Measurements from ENCODE around the gene CASK. TPM values are rescaled to one million over a fixed set of nuclear protein-coding genes. Genes with fewer than 3 reads are reported as not detected.

CASK gene
- total RNA-seq, 2 donors from 2014 or later, result 90.8 to 107 TPM

- Histone ChIP-seq H3K36me3 (no peaks in the 10 kb centered on the region), H3K27ac (no peak overlapping the region), H3K27me3 (no peaks in the 10 kb centered on the region), H3K4me3 (no peak overlapping the region), H3K9ac (ENCODE audit: low read depth in 2 of 2, low read length in 2 of 2) (no peak overlapping the region), H3K4me1 (no peaks in the 10 kb centered on the region), H3K9me3 (no peaks in the 10 kb centered on the region)
- DNase-seq, result no peak
- TF ChIP-seq, protein P1, sequence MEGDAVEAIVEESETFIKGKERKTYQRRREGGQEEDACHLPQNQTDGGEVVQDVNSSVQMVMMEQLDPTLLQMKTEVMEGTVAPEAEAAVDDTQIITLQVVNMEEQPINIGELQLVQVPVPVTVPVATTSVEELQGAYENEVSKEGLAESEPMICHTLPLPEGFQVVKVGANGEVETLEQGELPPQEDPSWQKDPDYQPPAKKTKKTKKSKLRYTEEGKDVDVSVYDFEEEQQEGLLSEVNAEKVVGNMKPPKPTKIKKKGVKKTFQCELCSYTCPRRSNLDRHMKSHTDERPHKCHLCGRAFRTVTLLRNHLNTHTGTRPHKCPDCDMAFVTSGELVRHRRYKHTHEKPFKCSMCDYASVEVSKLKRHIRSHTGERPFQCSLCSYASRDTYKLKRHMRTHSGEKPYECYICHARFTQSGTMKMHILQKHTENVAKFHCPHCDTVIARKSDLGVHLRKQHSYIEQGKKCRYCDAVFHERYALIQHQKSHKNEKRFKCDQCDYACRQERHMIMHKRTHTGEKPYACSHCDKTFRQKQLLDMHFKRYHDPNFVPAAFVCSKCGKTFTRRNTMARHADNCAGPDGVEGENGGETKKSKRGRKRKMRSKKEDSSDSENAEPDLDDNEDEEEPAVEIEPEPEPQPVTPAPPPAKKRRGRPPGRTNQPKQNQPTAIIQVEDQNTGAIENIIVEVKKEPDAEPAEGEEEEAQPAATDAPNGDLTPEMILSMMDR (IDR thresholded peaks at IDR 0.05), result no peak
- intact Hi-C loops (cut with DNase I), result no loop called here
These were observed 59.8 kb downstream of the CASK start for GRCh38 chrX:41863343-41864203.

GRCh38 chrX:41862562-41863184 is 60.7 kb downstream of the CASK start:
- H3K9me3 ChIP-seq, result no peaks in the 10 kb centered on the region
- H3K4me3 ChIP-seq, result no peak overlapping the region
- no peaks in the 10 kb centered on the region for H3K4me1 ChIP-seq
- H3K27me3 ChIP-seq, result no peaks in the 10 kb centered on the region
- H3K27ac ChIP-seq, result no peak overlapping the region
- no peak overlapping the region for H3K9ac ChIP-seq (ENCODE audit: low read depth in 2 of 2, low read length in 2 of 2)
- TF ChIP-seq, protein P1 (IDR thresholded peaks at IDR 0.05), result no peak
- no peaks in the 10 kb centered on the region for H3K36me3 ChIP-seq
- intact Hi-C loops (cut with DNase I), result no loop called here
- DNase-seq, result no peak

GRCh38 chrX:41858161-41858775 is 65.1 kb downstream of the CASK start:
- H3K4me1 ChIP-seq, result no peaks in the 10 kb centered on the region
- no peaks in the 10 kb centered on the region for H3K27me3 ChIP-seq

GRCh38 chrX:41857670-41858069 is 65.7 kb downstream of the CASK start:
- Histone ChIP-seq H3K4me1 (no peaks in the 10 kb centered on the region), H3K9me3 (no peaks in the 10 kb centered on the region), H3K27me3 (no peaks in the 10 kb centered on the region), H3K27ac (no peak overlapping the region), H3K9ac (ENCODE audit: low read depth in 2 of 2, low read length in 2 of 2) (no peak overlapping the region), H3K36me3 (no peaks in the 10 kb centered on the region), H3K4me3 (no peak overlapping the region)
- TF ChIP-seq, protein P1 (IDR thresholded peaks at IDR 0.05), result no peak
- intact Hi-C loops (cut with DNase I), result no loop called here
- DNase-seq, result no peak

More at GRCh38 chrX:41858161-41858775, 65.1 kb downstream of the CASK start:
- Histone ChIP-seq H3K9ac (ENCODE audit: low read depth in 2 of 2, low read length in 2 of 2) (no peak overlapping the region), H3K27ac (no peak overlapping the region), H3K9me3 (no peaks in the 10 kb centered on the region), H3K4me3 (no peak overlapping the region), H3K36me3 (no peaks in the 10 kb centered on the region)
- DNase-seq, result no peak
- TF ChIP-seq, protein P1 (IDR thresholded peaks at IDR 0.05), result no peak
- intact Hi-C loops (cut with DNase I), result no loop called here

DNA sequence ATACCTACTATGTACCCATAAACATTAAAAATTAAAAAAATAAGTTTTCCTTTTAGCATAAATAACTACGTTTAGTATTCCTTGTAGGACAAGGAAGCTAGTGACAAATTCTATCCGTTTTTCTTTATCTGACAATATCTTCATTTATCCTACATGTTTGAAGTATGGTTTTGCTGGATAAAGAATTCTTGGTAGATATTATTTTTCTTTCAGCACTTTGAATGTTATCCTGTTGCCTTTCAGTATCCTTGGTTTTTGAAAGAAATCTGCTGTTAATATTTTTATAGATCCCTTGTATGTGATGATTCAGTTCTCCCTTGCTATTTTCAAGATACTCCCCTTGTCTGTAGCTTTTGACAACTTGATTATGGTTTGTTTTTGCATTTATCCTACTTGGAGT is 76.6 kb downstream of the CASK start:
- no peaks in the 10 kb centered on the region for H3K9me3 ChIP-seq
- no peaks in the 10 kb centered on the region for H3K36me3 ChIP-seq
- H3K27me3 ChIP-seq, result no peaks in the 10 kb centered on the region
- no peak overlapping the region for H3K27ac ChIP-seq
- H3K4me3 ChIP-seq, result no peak overlapping the region
- DNase-seq, result no peak
- intact Hi-C loops (cut with DNase I), result no loop called here
- H3K4me1 ChIP-seq, result no peaks in the 10 kb centered on the region
- TF ChIP-seq, protein P1 (IDR thresholded peaks at IDR 0.05), result no peak
- no peak overlapping the region for H3K9ac ChIP-seq (ENCODE audit: low read depth in 2 of 2, low read length in 2 of 2)
